HG02763 (cell line): ENCODE results near the gene UBE2I.

Experiments used
- ATAC-seq: cut with Tn5 transposase; IDR thresholded peaks from one replicate; pipeline ENCODE4 v1.9.1; 2021; ENCODE audit warnings: mild to moderate bottlenecking, moderate library complexity; ENCODE audit not compliant: unreplicated experiment

UBE2I gene

DNA sequence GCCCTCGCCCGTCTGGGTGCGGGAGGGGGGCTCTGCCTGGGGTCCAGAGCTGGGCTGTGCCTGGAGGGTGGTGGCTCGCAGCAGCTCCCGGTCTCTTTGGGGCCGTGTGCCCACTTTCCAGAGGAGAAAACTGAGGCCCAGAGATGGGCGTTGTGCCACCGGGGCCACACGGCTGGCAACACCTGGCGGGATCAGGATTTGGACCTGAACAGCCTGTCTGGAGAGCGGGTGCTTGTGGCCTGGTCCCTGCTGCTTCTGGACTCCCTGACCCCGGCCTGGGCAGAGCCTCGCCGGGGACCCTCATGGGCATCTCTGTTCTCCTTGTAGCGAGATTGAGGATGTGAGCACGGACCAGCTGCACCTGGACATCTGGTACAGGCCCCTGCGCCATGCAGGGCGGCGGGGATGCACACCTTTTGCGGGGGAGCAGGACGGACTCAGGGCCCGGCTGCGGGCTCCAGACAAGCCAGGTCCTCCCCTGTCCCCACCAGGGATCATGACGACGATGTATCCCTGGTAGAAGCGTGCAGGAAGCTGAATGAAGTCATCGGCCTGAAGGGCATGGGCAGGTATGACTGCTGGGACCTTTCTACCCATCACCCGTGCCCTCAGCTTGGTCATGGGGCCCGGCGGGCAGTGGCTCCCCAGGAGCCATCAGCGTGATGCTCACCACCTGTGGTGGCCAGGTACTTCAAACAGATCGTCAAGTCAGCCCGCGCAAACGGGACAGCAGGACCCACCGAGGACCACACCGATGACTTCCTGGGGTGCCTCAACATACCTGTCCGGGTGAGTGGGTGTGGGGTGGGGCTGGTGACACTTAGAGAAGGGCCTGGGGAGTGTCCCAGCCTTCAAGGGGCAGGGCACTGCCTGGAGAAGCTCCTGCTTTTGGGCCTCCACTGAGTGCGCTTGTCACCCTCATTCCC, 32.3 kb downstream of the UBE2I start:
- no peak for ATAC-seq

DNA sequence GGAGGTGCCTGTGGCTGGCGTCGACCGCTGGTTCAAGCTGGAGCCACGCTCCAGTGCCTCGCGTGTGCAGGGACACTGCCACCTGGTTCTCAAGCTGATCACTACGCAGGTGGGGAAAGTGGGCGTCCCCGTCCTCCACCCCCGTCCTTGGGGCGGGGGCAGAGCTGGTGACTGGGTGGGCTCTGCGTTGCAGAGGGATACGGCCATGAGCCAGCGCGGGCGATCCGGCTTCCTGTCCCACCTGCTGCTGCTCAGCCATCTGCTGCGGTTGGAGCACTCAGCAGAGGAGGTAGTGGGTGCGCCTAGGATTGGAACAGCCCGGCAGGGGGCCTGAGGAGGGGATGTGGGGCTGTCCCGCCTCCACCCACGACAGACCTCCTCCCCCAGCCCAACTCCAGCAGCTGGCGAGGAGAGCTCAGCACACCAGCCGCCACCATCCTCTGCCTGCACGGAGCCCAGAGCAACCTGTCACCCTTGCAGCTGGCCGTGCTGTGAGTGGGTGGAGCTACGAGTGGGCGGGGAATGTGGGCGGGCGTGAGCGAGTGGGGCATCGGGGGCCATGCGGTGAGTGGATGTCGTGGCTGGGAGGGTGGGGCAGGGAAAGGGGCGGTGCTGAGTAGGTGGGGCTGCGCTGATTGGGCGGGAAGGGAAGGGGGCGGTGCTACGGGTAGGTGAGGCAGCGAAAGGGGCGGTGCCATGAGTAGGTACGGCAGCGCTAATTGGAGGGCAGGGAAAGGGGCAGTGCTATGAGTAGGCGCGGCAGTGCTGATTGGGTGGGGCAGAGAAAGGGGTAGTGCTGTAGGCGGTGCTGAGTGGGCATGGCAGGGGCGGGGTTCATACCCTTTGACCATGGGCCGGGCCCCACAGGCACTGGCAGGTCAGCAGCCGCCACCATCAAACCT, 33.3 kb downstream of the UBE2I start:
- peak; percentile 91 for ATAC-seq

DNA sequence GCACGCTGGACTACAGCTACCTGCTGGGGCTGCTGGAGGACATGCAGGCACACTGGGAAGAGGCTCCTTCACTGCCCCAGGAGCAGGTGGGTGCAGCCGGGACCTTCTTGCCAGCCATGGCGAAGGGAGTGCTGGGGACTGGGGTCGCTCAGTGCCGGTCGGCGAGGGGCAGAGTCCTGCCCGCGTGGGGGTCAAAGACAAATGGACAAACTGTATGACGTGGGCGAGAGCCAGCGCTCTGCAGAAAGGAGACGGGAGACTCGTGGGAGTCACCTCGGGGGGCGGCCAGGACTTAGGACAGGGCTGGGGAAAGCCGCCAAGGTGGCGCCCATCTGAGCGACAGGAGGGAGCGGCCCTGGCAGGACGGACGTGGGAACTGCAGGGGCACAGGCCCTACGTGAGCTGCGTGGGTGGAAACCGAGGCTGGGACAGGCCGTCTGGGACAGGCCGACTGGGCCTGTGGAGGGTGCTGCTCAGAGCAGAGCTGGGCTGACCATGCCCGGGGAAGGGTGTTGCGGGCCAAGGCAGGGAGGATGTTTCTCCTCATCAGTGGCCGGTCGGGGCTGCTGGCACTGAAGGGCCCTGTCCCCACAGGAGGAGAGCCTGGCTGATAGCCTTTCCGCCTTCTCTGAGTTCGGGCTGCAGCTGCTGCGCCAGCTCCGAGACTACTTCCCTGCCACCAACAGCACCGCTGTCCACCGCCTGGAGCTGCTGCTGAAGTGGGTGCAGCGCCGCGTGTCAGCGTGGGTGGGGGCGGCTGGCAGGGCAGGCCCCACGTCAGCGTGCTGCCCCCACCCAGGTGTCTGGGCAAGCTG, 34.2 kb downstream of the UBE2I start:
- no peak for ATAC-seq

DNA sequence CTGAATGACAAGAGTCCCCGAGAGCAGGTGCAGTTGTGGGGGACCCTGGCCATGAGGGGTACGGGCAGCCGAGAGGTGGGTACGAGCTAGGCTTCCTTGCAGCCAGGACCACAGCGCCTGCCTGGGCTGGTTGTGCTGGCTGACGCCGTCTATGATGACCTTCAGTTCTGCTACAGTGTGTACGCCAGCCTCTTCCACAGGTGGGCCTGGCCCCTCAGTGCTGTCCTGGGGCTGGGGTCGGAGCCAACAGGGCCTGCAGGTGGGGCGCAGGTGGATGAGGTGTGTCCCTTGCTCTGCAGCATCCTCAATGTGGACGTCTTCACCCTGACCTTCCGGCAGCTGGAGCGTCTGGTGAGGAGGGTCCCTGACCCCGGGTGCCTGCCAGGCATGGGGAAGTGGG, 35.1 kb downstream of the UBE2I start:
- ATAC-seq = no peak

DNA sequence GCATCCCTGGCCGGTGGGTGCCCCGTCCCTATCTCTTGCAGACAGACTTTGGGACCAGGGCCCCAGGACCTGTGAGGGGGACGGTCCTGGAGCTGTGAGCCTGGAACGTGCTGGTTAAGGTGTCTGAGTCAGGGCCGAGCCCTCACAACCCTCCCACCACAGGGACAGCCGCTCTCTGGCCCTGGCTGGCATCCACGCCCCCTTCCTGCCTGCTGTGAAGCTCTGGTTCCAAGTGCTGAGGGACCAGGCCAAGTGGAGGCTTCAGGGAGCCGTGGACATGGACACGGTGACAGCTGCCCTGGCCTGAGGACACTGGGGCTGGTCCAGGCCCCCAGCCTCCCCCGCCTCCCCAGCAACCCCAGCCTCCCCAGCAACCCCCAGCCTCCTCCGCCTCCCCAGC, 35.7 kb downstream of the UBE2I start:
- ATAC-seq = no peak

DNA sequence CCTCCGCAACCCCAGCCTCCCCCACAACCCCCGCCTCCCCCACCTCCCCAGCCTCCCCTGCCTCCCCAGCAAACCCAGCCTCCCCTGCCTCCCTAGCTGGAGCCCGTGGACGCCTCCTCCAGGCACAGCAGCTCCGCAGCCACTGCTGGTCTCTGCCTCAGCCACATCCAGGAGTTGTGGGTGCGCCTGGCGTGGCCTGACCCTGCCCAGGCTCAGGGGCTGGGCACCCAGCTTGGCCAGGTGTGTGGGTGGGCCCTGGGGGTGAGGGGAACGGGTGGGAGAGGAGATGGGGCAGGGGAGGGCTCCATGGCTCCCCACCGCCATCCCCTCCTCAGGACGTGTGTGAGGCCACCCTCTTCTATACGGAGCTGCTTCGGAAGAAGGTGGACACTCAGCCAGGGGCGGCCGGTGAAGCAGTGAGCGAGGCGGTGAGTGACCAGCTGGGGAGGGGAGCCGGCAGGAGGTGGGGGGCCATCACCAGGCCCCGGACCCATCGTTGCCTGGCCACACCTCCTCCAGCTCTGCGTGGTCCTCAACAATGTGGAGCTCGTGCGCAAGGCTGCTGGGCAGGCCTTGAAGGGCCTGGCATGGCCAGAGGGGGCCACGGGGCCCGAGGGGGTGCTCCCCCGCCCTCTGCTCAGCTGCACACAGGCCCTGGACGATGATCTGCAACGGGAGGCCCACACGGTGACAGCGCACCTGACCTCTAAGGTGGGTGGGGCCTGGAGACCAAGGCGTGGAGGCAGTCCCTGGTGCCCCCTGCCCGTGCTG, 36.4 kb downstream of the UBE2I start:
- no peak for ATAC-seq

DNA sequence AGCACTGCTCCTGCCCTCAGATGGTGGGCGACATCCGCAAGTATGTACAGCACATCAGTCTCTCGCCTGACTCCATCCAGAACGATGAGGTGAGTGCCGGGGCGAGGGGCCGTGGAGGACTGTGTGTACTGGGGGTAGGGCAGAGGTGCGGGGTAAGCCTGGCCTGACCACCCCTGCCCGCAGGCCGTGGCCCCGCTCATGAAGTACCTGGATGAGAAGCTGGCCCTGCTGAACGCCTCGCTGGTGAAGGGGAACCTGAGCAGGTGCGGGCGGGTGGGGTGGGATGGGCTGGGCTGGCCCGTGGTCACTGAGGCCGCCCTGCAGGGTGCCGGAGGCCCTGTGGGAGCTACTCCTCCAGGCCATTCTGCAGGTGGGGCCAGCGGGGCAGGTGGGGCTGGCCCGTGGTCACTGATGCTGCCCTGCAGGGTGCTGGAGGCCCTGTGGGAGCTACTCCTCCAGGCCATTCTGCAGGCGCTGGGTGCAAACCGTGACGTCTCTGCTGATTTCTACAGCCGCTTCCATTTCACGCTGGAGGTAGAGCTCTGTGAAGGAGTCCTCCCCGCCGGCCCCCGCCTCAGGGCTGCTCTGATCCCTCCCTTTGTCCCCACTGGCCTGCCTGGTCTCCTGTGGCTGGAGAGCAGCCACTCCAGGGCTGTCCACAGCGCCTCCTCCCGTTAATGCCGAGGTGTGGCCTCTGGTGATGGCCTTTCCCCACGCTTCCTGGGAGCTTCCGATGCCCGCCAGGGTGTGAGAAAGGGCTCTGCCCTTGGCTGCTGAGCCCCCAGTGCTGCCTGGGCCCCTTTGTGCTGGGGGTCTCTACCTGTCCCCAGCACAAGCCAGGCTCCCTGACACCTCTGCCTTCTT, 37.2 kb downstream of the UBE2I start:
- ATAC-seq = no peak

DNA sequence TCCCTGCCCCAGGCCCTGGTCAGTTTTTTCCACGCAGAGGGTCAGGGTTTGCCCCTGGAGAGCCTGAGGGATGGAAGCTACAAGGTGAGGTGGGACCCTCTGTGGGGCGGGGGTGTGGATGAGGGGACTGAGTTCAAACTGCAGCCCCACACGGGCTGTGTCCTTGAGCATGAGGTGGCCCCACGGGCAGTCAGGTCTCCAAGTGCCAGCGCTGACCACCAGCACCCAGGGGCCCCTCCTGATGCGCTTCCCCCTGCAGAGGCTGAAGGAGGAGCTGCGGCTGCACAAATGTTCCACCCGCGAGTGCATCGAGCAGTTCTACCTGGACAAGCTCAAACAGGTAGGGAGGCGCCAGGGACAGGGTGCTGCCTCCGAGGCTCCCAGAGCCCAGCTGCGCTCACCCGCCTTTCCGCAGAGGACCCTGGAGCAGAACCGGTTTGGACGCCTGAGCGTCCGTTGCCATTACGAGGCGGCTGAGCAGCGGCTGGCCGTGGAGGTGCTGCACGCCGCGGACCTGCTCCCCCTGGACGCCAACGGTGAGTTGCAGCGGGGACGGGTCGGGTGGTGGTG, 37.9 kb downstream of the UBE2I start:
- no peak for ATAC-seq

DNA sequence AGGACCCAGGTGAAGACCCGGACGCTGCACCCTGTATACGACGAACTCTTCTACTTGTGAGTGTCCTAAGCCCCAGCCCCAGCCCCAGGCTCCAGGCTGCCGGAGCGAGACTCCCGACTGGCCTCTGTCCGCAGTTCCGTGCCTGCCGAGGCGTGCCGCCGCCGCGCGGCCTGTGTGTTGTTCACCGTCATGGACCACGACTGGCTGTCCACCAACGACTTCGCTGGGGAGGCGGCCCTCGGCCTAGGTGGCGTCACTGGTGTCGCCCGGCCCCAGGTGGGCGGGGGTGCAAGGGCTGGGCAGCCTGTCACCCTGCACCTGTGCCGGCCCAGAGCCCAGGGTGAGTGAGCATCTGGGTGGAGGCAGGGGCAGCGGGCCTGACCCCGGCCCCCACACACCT, 38.5 kb downstream of the UBE2I start:
- no peak for ATAC-seq

DNA sequence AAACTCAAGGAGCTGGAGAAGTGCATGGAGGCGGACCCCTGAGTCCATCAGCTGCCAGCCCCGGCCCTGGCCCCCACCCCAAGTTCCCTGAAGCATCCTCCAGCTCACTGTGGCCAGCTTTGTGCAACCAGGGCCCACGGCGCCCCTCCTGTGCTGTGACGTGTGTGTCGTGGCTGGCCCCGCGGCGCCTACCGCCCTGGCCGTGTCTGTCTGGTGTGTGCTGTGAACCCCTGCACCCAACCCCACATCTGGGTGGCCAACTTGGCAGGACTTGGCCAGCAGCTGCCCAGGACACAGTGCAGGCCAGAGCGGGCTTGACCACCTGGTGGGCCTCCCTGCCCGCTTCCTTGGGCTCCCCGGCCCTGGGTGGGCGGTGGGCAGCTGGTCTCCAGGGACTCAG, 39.0 kb downstream of the UBE2I start:
- no peak for ATAC-seq

DNA sequence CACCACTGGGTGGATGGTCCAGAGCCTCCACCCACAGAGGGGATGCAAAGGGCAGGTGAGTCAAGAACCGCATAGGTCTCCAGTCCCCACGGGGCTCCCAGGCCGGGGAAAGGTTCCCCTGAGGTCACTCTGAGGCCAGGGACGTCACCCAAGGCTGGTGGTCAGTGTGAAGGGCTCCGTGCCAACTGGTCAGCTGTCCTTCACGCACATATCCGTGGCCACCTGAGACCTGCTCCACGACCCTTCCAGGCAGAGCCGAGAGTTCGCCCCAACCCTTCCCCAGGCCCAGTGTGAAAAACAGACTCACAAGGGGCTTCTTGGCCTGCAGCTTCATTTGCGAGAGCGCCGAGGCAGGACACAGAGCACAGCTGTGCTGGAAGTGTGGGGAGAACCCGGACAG, 39.5 kb downstream of the UBE2I start:
- ATAC-seq = no peak

DNA sequence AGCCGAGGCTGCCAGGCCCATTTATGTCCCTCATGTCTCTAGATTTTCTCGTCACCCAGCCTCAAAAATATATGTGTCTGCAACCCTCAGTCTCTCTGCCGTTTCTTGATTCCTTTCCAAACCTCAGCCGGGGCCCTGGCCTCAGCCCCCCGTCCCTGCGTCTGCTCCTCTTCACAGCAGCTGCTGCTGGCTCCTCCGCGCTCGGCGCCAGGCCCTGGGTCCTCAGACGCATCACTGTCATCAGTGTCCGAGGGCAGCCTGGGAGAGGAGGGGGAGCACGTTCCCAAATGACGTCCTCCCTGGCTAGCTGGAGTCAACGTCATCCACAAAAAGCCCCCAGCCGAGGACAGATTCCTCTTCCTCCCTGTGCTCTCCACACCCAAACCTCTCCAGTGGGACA, 39.9 kb downstream of the UBE2I start:
- ATAC-seq = no peak

DNA sequence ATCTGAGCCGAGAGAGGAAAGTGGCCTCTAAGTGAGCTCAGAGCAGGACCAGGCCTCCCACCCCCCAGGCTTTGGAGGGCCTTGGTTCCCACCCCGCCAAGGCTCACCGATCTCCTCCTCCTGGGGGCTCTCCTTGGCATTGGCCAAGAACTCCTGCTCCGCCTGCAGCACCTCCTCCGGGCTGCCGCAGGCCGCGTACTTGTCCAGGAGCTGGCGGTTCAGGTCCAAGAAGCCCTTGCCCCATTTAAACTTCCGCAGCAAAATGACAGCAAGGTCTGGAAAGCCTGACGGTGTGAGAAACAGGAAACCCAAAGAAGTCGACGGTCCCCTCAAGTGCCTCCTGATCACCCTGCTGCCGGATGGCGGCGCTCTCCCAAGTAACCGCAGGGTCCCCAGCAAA, 40.5 kb downstream of the UBE2I start:
- no peak for ATAC-seq

DNA sequence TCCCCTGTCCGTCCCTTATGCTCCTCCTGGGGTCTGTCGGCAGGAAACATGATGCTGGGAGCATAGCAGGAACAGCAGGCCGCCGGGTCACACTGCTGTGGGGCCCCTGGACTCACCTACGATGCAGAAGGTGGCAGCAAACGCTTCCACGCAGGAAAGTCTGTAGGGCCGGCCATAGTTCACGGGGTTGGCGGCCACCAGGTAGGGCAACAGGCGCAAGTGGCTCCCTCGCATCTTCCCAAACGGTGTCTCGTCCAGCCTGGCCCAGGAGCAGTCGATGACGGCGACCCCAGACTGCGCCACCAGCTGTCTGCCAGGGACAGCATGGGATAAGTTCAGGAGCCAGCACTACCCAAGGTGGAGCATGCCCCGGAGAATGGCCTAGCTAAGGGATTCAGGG, 41.3 kb downstream of the UBE2I start:
- no peak for ATAC-seq

DNA sequence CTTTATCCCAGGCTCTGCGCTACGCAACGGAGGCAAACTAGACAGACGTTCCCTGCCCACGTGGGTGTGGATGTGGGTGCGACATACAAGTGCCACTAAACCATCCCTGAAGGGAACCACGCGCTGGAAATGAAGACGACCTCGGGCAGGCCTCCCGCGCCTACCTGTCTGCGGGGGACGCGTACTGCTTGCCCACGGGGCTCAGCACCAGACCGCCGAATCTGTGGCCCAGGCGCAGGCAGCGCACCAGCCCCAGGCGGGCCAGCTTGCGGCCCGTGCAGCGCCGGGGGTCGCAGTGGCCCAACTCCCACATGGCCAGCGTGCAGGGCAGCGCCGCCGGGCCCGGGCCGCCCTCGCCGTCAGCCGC, 41.8 kb downstream of the UBE2I start:
- ATAC-seq = peak; percentile 22

DNA sequence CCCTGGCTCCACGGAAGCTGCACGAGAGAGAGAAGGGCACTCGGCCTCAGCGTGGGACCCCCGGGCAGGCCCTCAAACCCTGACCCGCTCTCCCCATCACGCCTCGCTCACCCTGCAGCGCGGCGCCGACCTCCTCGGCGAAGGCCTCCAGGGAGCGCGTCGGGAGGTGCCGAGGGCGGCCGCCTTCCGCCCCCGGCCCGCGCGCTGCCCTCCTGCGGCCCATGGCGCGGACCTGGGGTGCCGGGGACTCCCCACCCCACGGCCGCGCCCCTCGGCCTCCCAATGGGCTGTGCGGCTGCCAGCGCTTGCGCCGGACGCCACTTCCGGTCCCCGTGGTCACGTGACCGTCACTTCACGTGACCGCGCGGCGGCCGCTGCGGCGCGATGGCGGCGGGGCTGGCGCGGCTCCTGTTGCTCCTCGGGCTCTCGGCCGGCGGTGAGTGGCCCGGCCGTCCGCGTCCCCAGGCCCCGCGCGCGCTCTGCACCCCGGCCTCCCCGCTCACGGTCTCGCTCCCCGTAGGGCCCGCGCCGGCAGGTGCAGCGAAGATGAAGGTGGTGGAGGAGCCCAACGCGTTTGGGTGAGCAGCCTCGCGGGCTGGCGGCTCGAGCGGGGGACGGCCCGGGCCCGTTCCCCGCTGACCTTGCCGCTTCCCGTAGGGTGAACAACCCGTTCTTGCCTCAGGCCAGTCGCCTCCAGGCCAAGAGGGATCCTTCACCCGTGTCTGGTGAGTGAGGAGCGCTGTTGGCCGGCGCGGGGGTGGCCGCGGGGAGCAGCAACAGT, 42.3 kb downstream of the UBE2I start, which contains the start of the genes GNPTG and TSR3:
Gene GNPTG (plus strand): TSS at position 350 of the 781 bp plus-strand sequence. CDS start 35 bp downstream, at position 385.
Gene TSR3 (minus strand): TSS at position 297 of the 781 bp plus-strand sequence. CDS start 74 bp downstream, at position 223.
- ATAC-seq = peak; percentile 77

DNA sequence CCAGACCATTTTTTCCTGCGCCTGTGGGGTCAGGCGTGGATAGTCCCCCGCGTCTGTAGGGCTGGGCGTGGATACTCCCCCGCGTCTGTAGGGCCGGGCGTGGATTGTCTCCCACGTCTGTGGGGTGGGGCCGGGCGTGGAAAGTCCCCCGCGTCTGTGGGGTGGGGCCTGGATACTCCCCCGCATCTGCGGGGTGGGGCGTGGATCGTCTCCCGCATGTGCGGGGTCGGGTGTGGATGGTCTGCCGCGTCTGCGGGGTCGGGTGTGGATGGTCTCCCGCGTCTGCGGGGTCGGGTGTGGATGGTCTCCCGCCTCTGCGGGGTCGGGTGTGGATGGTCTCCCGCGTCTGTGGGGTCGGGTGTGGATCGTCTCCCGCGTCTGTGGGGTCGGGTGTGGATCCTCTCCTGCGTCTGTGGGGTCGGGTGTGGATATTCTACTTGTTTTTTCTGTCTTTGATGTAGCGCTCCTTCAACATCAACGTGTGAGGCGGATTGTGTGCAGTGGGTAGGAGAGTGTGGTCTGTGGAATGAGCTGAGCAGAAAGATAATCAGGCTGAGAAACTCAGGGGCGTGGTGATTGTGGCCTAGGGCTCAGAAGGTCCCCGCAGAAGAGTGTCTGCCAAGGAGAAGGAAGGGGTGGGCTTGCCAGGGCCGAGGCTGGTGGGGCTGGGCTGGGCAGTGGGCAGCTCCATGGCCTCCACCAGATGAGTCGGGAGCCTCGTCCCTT, 45.5 kb downstream of the UBE2I start:
- ATAC-seq = no peak
